HepG2 (cell line): ENCODE measurements around the gene PCOLCE2. TPM values are rescaled to one million over a fixed set of nuclear protein-coding genes. Genes with fewer than 3 reads are reported as not detected.

Source experiments
- ATAC-seq: fragments of 200-7000 bp; cut with Tn5 transposase; 3 replicates; pipeline ENCODE4 v1.9.1; 2020; ENCODE audit warnings: mild to moderate bottlenecking, moderate library complexity
- BruUV-seq: library from RNA; stranded (reverse); fragments of 400-500 nt; replicated peaks from 2 replicates; lab custom pipeline; 2021; lab: Mats Ljungman, UMichigan
- CTCF ChIA-PET: fragments of 300-600 bp; formaldehyde crosslinking; extraction: SDS; loops from one replicate; lab custom pipeline; 2021; ENCODE audit warnings: low total read pairs, inconsistent platforms, low intra/inter-chr PET ratio; lab: Yijun Ruan, JAX
- POLR2A ChIA-PET: fragments of 350-600 bp; sonication (Branson Sonifier 250); formaldehyde crosslinking; loops from one replicate; lab custom pipeline; 2020; ENCODE audit warnings: antibody characterized with exemption, inconsistent platforms; lab: Yijun Ruan, JAX
- DNase-seq: peaks from one replicate; pipeline ENCODE4 v3.0.0-alpha.2; 2015; ENCODE audit warnings: low spot score
- FAIRE-seq: peaks from 3 replicates; lab custom pipeline; 2011; peaks lifted over from hg19 to GRCh38; lab: Jason Lieb, UNC
- H2AFZ ChIP-seq: one replicate; pipeline ENCODE4 v1.6.1; 2011; ENCODE audit warnings: low read length, inconsistent platforms
- H3K27ac ChIP-seq: fragments of 300-600 bp; 3 replicates; pipeline ENCODE4 v1.8.0; 2011; ENCODE audit warnings: mixed run types, mild to moderate bottlenecking, mixed read lengths, low read length, inconsistent platforms; ENCODE audit not compliant: insufficient read depth; ENCODE audit errors: extremely low read length
- H3K27me3 ChIP-seq, 2 experiments: fragments of 200-600 bp in 1 of 2; 2 replicates in 1 of 2; 3 replicates in 1 of 2; pipeline versions ENCODE4 v1.6.0 to v1.8.0; 2011; ENCODE audit warnings: low read length in 2 of 2, mild to moderate bottlenecking in 2 of 2, moderate library complexity in 2 of 2, inconsistent platforms in 1 of 2; ENCODE audit not compliant: insufficient read depth in 2 of 2, control insufficient read depth in 1 of 2
- H3K36me3 ChIP-seq, 2 experiments: fragments of 200-600 bp in 1 of 2; replicated peaks in 1 of 2; 2 replicates in 1 of 2; 3 replicates in 1 of 2; pipeline versions ENCODE4 v1.5.1 to v1.8.0; 2011; ENCODE audit warnings: low read length in 2 of 2, inconsistent platforms in 1 of 2; ENCODE audit not compliant: insufficient read depth in 2 of 2, control insufficient read depth in 1 of 2
- H3K4me1 ChIP-seq: 2 replicates; pipeline ENCODE4 v1.5.1; 2012; ENCODE audit warnings: low read length, inconsistent platforms; ENCODE audit not compliant: insufficient read depth
- H3K4me2 ChIP-seq: 2 replicates; pipeline ENCODE4 v1.6.0; 2011; ENCODE audit warnings: low read depth, low read length, inconsistent platforms
- H3K4me3 ChIP-seq, 3 experiments: fragments of 200-600 bp in 1 of 3; sonication (generic), shearing (Covaris generic) in 1 of 3; replicated peaks in 1 of 3; 2 replicates each; pipeline ENCODE4 v1.5.1; 2011 to 2016; ENCODE audit warnings: low read length in 3 of 3, inconsistent platforms in 2 of 3, low read depth in 2 of 3, mild to moderate bottlenecking in 2 of 3, control low read depth in 1 of 3, mixed read lengths in 1 of 3; ENCODE audit not compliant: insufficient read depth in 1 of 3
- H3K79me2 ChIP-seq: one replicate; pipeline ENCODE4 v1.6.1; 2011; ENCODE audit warnings: low read length, inconsistent platforms; ENCODE audit not compliant: insufficient read depth
- H3K9ac ChIP-seq: 2 replicates; pipeline ENCODE4 v1.6.0; 2011; ENCODE audit warnings: mild to moderate bottlenecking, low read depth, low read length, inconsistent platforms; ENCODE audit not compliant: insufficient read depth
- H3K9me3 ChIP-seq: 2 replicates; pipeline ENCODE4 v1.5.1; 2012; ENCODE audit warnings: mild to moderate bottlenecking, low read length
- H4K20me1 ChIP-seq: 2 replicates; pipeline ENCODE4 v1.6.0; 2011; ENCODE audit warnings: inconsistent platforms, mild to moderate bottlenecking, low read length, moderate library complexity; ENCODE audit not compliant: insufficient read depth
- CENPT ChIP-seq: sonication (generic); formaldehyde crosslinking; IDR thresholded peaks from 2 replicates; pipeline ENCODE4 v1.8.0; 2022; ENCODE audit warnings: low read depth, mild to moderate bottlenecking, moderate library complexity, missing genetic modification reagents
- EZH2 ChIP-seq: conservative IDR thresholded peaks from 2 replicates; pipeline ENCODE4 v1.6.1; 2012; ENCODE audit warnings: mild to moderate bottlenecking, low read depth, low read length, moderate library complexity
- FOSL2 ChIP-seq: sonication (generic); formaldehyde crosslinking; IDR thresholded peaks from 2 replicates; pipeline ENCODE4 v1.4.0; 2020; ENCODE audit warnings: missing genetic modification reagents
- MED1 ChIP-seq: sonication (generic); formaldehyde crosslinking; IDR thresholded peaks from 2 replicates; pipeline ENCODE4 v1.4.0; 2020; ENCODE audit warnings: missing genetic modification reagents
- SALL1 ChIP-seq: sonication (generic); formaldehyde crosslinking; IDR thresholded peaks from 2 replicates; pipeline ENCODE4 v1.8.0; 2022; ENCODE audit warnings: mild to moderate bottlenecking, missing genetic modification reagents
- ZEB1 ChIP-seq: IDR thresholded peaks from 2 replicates; pipeline ENCODE4 v1.6.1; 2012; ENCODE audit warnings: mild to moderate bottlenecking, low read depth, inconsistent platforms; ENCODE audit not compliant: insufficient replicate concordance
- ZFX ChIP-seq: sonication (generic); formaldehyde crosslinking; IDR thresholded peaks from 2 replicates; pipeline ENCODE4 v1.4.0; 2020; ENCODE audit warnings: mild to moderate bottlenecking, low read depth, missing genetic modification reagents, moderate library complexity
- ZNF234 ChIP-seq: sonication (generic); formaldehyde crosslinking; conservative IDR thresholded peaks from 2 replicates; pipeline ENCODE4 v1.5.1; 2020; ENCODE audit warnings: mild to moderate bottlenecking, missing genetic modification reagents
- ZSCAN5A ChIP-seq: sonication (generic); formaldehyde crosslinking; IDR thresholded peaks from 2 replicates; pipeline ENCODE4 v1.8.0; 2022; ENCODE audit warnings: mild to moderate bottlenecking, missing genetic modification reagents, borderline replicate concordance
- ZZZ3 ChIP-seq: sonication (generic); formaldehyde crosslinking; IDR thresholded peaks from 2 replicates; pipeline ENCODE4 v1.4.0; 2020; ENCODE audit warnings: missing genetic modification reagents, mild to moderate bottlenecking, borderline replicate concordance
- WGBS: methylation state at CpG from one replicate; pipeline ENCODE4 v1.1.6; 2017; ENCODE audit warnings: low lambda C conversion rate; 5-methylcytosine and 5-hydroxymethylcytosine counted together
- in situ Hi-C: cut with HindIII; loops from 2 replicates; pipeline ENCODE4 v1.10.0; 2017; ENCODE audit warnings: low pct_unique_long_range_greater_than_20kb; ENCODE audit not compliant: extremely low pct_ligation_motif_present
- intact Hi-C: fragments of 100-400 bp; cut with micrococcal nuclease; formaldehyde crosslinking; loops from one replicate; pipeline ENCODE4 v1.10.0; 2022; ENCODE audit not compliant: unreplicated experiment
- polyA plus RNA-seq, 8 experiments: library from polyadenylated mRNA; depleted of rRNA in 3 of 8; stranded (reverse) in 7 of 8; unstranded in 1 of 8; fragments of >200 nt; fragmentation: Illumina TruSeq in 4 of 8; extraction: Trizol in 4 of 8; gene quantifications; 2 replicates each; pipeline versions ENCODE4 v1.2.1 to v1.2.3, GENCODE V29; 2011 to 2016; ENCODE audit warnings: low read depth in 4 of 8, missing spikeins in 1 of 8, mixed read lengths in 1 of 8; ENCODE audit not compliant: insufficient read depth in 1 of 8
- total RNA-seq, 5 experiments: library from RNA; depleted of rRNA; stranded (reverse); fragments of >200 nt; fragmentation: Illumina TruSeq; extraction: Trizol; gene quantifications; 2 replicates each; pipeline ENCODE4 v1.2.3, GENCODE V29; 2016; ENCODE audit warnings: low read depth in 1 of 5

PCOLCE2 gene
- total and polyA plus RNA-seq, 2 of the 13 experiments (the other 11 are each of a cell fraction or from before 2014, with no cell fraction given), result 0.71 to 2.0 TPM

- TF ChIP-seq EZH2, result no peak
- TF ChIP-seq ZSCAN5A (CRISPR knock-in tag), result no peak
- TF ChIP-seq ZEB1, result peak; percentile 40
- 0 out of 2 replicates have a peak, but pooled peaks have one; percentile 32 for TF ChIP-seq ZZZ3 (CRISPR knock-in tag)
- peak; percentile 82 for TF ChIP-seq MED1
- TF ChIP-seq ZFX (CRISPR knock-in tag), result 0 out of 2 replicates have a peak, but pooled peaks have one; percentile 9
- peak; percentile 84 for TF ChIP-seq FOSL2 (CRISPR knock-in tag)
- peak; percentile 80 for TF ChIP-seq SALL1
These were observed 35.4 kb downstream of the PCOLCE2 start (continued) for GRCh38 chr3:142853270-142854168.

- no peaks in the 10 kb centered on the region for H3K79me2 ChIP-seq
- no peak overlapping the region for H3K4me2 ChIP-seq
- H3K27ac ChIP-seq, result no peak overlapping the region
- peaks cover 43% of the 10 kb centered on the region for H3K4me1 ChIP-seq
- no peak overlapping the region for H2AFZ ChIP-seq
- BruUV-seq, result no TSS peak
- intact Hi-C loops, result no loop called here
- in situ Hi-C loops, result no loop called here
- WGBS, result 55% methylated on average over 4 of the region's 4 CpGs
- no peaks in the 10 kb centered on the region for H4K20me1 ChIP-seq
- POLR2A ChIA-PET, result no interaction called here
- no peak overlapping the region for H3K9ac ChIP-seq
- H3K9me3 ChIP-seq, result no peaks in the 10 kb centered on the region
- DNase-seq (no peak), ATAC-seq (no peak), FAIRE-seq (no peak)
- peaks cover 0 to 8% of the 10 kb centered on the region in 2 experiments; a peak in 1 of 5 replicates for H3K27me3 ChIP-seq
- CTCF ChIA-PET, result no interaction called here
- H3K4me3 ChIP-seq, result no peak overlapping the region
- TF ChIP-seq CENPT (no peak), ZNF234 (CRISPR knock-in tag) (no peak)
- H3K36me3 ChIP-seq, result no peaks in the 10 kb centered on the region
These were observed 36.9 kb downstream of the PCOLCE2 start for GRCh38 chr3:142852009-142852408.
